Measurements from ENCODE around the gene ARMH4.

The ARMH4 gene

GRCh38 chr14:58152014-58152857, at the start of gene ARMH4:
ARMH4 (minus strand) TSS chr14:58152213; CDS start chr14:58139358, 12,855 bp downstream.
- no peak within 1 kb of the TSS for H3K27ac ChIP-seq (ENCODE audit: low read depth, low read length)

GRCh38 chr14:58200846-58201245, 48.8 kb upstream of the ARMH4 start:
- Histone ChIP-seq H3K9me3 (ENCODE audit: control insufficient read depth, insufficient read depth, low read length) (no peaks in the 10 kb centered on the region), H4K20me1 (ENCODE audit: control insufficient read depth, insufficient read depth, low read depth, low read length) (no peaks in the 10 kb centered on the region), H3K36me3 (ENCODE audit: control insufficient read depth, low read length) (peaks cover 9% of the 10 kb centered on the region; the same call in 1 of the 2 replicates), H3K27ac (ENCODE audit: low read depth, low read length) (peak overlapping the region; percentile 70), H3K27me3 (ENCODE audit: control insufficient read depth, low read length) (no peaks in the 10 kb centered on the region), H3K4me2 (ENCODE audit: low read length) (peak overlapping the region; percentile 78), H3K9me2 (replicated peaks; ENCODE audit: control insufficient read depth, low read length) (no peaks in the 10 kb centered on the region), H3F3A (ENCODE audit: control insufficient read depth, insufficient read depth) (no peaks in the 10 kb centered on the region), H3K4me3 (ENCODE audit: low read length) (peak overlapping the region; percentile 96), H3K79me2 (ENCODE audit: control insufficient read depth, low read length) (peaks cover 34% of the 10 kb centered on the region), H3K4me1 (ENCODE audit: control insufficient read depth, low read length) (peaks cover 22% of the 10 kb centered on the region)
- TF ChIP-seq EZH2phosphoT487 (IDR thresholded peaks at IDR 0.05; ENCODE audit: borderline replicate concordance, low read length), result no peak
- TF ChIP-seq CTCF (IDR thresholded peaks at IDR 0.05; ENCODE audit: low read depth, low read length, poor library complexity, severe bottlenecking), result no peak

More at GRCh38 chr14:58152014-58152857, at the start of gene ARMH4:
- Histone ChIP-seq H3K4me3 (ENCODE audit: low read length) (peak within 1 kb of the TSS; percentile 82), H3K27me3 (ENCODE audit: control insufficient read depth, low read length) (peaks cover 50% of the 10 kb centered on the region), H3K9me3 (ENCODE audit: control insufficient read depth, insufficient read depth, low read length) (no peaks in the 10 kb centered on the region), H3K79me2 (ENCODE audit: control insufficient read depth, low read length) (no peaks in the 10 kb centered on the region), H3K36me3 (ENCODE audit: control insufficient read depth, low read length) (no peaks in the 10 kb centered on the region), H3K9me2 (replicated peaks; ENCODE audit: control insufficient read depth, low read length) (no peaks in the 10 kb centered on the region), H4K20me1 (ENCODE audit: control insufficient read depth, insufficient read depth, low read depth, low read length) (no peaks in the 10 kb centered on the region), H3F3A (ENCODE audit: control insufficient read depth, insufficient read depth) (no peaks in the 10 kb centered on the region), H3K4me2 (ENCODE audit: low read length) (peak within 1 kb of the TSS; percentile 96), H3K4me1 (ENCODE audit: control insufficient read depth, low read length) (peaks cover 9% of the 10 kb centered on the region)
- TF ChIP-seq CTCF (IDR thresholded peaks at IDR 0.05; ENCODE audit: low read depth, low read length, poor library complexity, severe bottlenecking) (no peak), EZH2phosphoT487 (IDR thresholded peaks at IDR 0.05; ENCODE audit: borderline replicate concordance, low read length) (no peak)

GRCh38 chr14:58200480-58200841, 48.4 kb upstream of the ARMH4 start:
- peak overlapping the region; percentile 70 for H3K27ac ChIP-seq (ENCODE audit: low read depth, low read length)
- TF ChIP-seq CTCF (IDR thresholded peaks at IDR 0.05; ENCODE audit: low read depth, low read length, poor library complexity, severe bottlenecking), result no peak
- no peak for TF ChIP-seq EZH2phosphoT487 (IDR thresholded peaks at IDR 0.05; ENCODE audit: borderline replicate concordance, low read length)

More at GRCh38 chr14:58200480-58200841, 48.4 kb upstream of the ARMH4 start:
- Histone ChIP-seq H3K9me3 (ENCODE audit: control insufficient read depth, insufficient read depth, low read length) (no peaks in the 10 kb centered on the region), H3F3A (ENCODE audit: control insufficient read depth, insufficient read depth) (no peaks in the 10 kb centered on the region), H4K20me1 (ENCODE audit: control insufficient read depth, insufficient read depth, low read depth, low read length) (no peaks in the 10 kb centered on the region), H3K4me1 (ENCODE audit: control insufficient read depth, low read length) (peaks cover 22% of the 10 kb centered on the region), H3K4me2 (ENCODE audit: low read length) (peak overlapping the region; percentile 78), H3K9me2 (replicated peaks; ENCODE audit: control insufficient read depth, low read length) (no peaks in the 10 kb centered on the region), H3K79me2 (ENCODE audit: control insufficient read depth, low read length) (peaks cover 33% of the 10 kb centered on the region), H3K4me3 (ENCODE audit: low read length) (peak overlapping the region; percentile 96), H3K36me3 (ENCODE audit: control insufficient read depth, low read length) (peaks cover 9% of the 10 kb centered on the region; the same call in 1 of the 2 replicates), H3K27me3 (ENCODE audit: control insufficient read depth, low read length) (no peaks in the 10 kb centered on the region)

All from DOHH2 (cell line).